DMS79 (cell line): Measurements from ENCODE around the gene NRXN2.

Experiments used
- DNase-seq: peaks from one replicate; lab custom pipeline; 2025; lab: John Stamatoyannopoulos, UW

Gene NRXN2

GRCh38 chr11:64627371-64627770, 95.6 kb downstream of the NRXN2 start:
- no peak for DNase-seq

DNA sequence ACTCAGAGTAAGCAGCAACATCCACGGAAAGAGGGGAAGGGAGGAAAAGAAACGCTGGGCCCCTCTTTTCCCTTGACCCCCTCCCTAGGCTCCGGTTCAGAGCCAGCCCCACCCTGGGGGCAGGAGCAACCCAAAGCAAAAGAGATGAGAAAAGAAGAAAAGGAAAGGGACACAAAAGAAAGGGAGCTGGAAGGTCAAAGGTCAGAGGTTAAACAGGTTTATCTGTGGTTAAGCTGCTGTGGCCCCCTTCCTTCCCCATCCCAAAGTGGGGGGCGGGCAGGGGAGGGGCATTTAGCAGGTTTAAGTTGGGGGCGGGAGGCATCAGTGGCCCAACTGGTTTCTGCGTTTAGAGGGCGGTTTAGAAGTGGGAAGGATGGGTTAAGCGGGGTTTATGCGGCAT, 96.4 kb downstream of the NRXN2 start:
- no peak for DNase-seq

DNA sequence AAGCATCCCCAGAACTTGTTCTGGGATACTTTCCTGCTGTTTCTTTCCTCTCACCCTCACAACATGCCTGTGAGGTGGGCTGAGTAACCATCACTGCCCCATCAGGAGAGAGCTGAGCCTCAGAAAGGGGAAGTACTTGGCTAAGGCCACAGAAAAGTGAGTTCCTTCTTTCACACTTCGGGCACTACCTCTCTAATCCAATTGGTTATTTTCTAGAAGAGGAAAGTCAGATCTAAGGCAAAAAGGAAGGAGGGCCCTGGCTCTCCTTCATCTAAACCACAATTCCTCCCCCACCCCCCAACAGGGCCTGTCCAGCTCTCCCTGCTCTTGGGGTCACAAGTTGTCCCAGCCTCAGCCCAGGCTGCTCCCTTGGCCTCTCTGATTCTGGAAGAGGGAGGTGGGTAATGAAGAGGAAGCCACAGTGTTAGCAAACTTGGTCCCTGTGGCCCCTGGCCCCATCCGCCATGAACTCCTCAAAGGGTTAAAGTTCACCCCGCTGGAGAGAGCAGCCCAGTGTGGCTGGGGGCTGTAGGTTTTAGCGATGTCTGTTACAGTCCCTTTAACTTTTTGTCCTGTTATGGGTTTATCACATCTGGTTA, 98.0 kb downstream of the NRXN2 start:
- DNase-seq, result no peak

DNA sequence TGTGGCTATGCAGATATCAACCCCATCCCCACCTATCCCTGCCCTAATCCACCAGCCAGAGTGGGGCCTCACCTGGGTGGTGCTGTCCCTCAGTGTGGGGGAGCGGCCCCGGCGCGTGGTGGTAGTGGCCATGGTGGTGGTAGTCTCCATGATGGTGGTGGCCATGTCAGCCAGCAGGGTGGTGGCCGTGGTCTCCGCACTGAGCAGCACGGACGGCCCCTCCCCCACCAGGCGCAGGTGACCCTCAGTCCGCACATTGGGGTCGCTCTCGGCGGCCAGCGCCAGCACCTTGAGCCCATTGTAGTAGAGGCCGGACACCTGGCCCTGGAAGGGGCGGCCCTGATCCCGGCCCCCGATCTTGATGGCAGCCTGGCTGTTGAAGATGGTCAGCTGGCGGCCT, 100.3 kb downstream of the NRXN2 start:
- no peak for DNase-seq

DNA sequence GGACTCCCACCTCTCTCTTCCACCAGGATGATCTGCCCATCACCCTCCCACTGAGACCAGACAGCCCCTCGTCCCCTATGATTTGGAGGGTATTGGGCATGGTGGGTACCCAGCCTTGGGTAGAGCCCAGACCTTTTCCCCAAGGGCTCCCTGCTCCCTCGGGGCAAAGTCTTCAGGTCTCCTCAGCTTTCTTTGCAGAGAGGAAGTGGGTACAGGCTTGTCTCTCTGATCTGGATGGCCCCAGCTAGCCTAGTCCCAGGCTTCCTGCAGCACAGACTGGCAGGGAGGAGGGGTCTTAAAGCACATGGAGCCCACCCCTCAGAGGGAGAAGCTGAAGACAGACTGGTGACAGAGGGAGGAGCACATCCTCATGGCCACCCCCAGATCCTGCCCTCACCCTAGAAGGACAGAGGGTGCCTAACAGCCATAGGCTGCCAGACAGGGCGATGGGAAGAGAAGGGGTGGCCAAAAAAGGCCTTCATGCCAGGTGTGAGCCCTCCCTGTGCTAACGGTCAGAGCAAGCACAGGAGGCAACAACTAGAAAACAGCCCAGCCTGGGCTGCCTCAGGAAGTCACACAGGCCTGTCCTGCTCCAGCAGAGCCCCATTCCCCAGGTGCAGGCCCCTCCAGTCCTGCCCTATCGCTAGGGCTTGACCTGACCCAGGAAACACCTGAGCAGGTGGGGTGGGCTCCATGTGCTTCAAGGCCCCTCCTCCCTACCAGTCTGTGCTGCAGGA, 101.5 kb downstream of the NRXN2 start:
- DNase-seq, result no peak

GRCh38 chr11:64620381-64620971, 102.5 kb downstream of the NRXN2 start:
- DNase-seq, result peak; percentile 81

DNA sequence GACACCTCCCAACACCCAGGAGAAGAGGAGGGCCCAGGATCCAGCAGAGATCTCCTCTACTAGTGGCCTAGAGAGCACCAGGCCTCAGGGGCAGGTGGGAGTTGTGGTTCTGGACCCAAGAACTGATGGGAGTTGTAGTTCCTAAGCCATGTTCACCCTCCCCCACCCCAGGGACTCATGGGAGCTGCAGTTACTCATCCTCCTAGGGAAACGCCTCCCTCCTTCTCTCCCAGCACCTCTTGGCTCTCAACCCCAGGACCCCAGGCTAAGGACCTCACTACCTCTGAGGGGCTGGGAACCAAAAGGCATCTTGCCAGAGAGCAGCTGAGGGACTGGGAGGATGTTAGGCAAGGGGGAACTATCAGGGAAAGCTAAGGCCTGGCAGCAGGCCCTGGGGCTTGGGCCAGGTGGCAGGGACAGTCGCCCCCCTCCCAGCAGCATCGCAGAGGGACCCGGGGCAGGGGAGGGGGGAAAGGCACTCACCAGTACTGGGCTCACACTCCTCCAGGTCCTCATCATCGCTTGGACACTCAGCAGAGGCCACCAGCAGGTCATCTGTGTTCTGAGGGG, 103.1 kb downstream of the NRXN2 start:
- DNase-seq, result peak; percentile 81

DNA sequence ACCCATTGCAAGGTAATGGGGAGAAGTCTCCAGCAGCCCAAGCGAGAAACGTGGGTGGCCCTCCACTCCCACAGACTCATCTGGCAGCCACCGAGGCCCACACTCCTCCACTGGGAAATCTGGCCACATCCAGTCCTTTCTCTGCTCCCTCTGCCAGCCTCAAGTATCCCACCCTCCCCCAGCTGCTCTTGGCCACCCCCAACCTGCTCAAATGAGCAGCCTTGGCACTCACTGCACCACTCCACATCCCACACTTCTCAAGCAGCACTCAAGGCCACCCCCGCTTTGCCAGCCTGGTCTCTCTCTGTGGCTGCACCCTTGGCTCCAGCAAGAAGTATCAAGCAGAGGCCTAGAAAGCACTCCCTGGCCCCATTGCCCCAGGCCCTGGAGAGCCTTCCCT, 103.8 kb downstream of the NRXN2 start:
- peak; percentile 81 for DNase-seq

GRCh38 chr11:64616817-64617216, 106.2 kb downstream of the NRXN2 start:
- no peak for DNase-seq

GRCh38 chr11:64614917-64615316, 108.1 kb downstream of the NRXN2 start:
- no peak for DNase-seq

GRCh38 chr11:64613648-64614047, 109.3 kb downstream of the NRXN2 start:
- no peak for DNase-seq

DNA sequence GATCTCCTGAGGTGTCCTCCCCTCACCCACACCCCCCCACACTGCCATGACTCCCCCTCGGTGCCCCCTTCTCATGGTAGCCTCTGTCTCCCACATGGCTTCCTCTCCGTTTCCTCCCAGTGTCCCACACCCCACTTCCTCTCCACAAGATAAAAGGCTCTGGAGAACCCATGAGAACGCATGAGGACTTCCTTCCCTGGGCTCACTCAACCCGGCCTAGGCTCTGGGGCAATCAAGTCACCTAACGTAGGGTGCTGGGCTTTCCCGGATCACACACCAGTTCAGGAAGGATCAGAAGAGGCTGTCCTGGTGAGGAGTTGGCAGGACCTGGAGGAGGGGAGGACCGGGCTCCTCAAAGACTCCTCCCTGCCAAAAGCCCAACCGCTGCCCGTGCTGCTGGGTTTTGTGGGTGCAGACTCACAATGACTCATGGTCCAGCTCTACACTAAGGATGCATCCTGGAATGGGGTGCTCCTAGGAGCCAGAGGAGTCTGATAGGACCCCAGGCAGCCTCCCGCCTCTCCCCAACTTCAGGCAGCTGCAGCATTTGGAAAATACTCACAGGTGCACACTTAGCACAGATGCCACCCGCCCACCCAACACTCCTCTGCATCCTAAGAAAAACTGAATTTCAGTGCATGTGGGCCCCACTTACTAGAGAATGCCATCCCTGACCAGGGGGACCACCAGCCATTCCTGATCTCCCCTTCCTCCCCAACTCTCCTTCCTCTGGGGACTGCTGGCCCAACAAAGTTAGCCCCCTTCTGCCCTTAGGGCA, 110.9 kb downstream of the NRXN2 start:
- DNase-seq, result no peak

DNA sequence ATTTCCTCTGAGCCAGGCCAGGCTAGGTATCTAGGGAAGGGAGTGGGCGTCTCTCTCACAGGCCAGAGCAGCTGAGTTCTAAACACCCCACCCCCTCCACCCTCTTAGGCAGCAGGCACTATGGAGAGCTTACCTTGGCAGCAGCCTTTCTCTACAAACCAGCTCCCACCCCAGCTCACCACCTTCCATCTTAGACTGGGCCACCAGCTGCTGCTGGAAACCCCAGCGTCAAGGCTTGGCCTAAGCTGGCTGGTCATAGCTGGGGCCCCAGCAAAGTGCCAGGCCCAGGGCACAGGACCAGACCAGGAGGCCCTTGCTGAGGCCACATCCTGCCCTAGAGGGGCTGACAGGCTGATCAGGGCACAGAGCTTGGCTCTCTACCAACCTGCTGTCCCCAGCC, 111.8 kb downstream of the NRXN2 start:
- no peak for DNase-seq

- DNase-seq, result no peak
Observed at GRCh38 chr11:64610596-64610995, 112.4 kb downstream of the NRXN2 start.

DNA sequence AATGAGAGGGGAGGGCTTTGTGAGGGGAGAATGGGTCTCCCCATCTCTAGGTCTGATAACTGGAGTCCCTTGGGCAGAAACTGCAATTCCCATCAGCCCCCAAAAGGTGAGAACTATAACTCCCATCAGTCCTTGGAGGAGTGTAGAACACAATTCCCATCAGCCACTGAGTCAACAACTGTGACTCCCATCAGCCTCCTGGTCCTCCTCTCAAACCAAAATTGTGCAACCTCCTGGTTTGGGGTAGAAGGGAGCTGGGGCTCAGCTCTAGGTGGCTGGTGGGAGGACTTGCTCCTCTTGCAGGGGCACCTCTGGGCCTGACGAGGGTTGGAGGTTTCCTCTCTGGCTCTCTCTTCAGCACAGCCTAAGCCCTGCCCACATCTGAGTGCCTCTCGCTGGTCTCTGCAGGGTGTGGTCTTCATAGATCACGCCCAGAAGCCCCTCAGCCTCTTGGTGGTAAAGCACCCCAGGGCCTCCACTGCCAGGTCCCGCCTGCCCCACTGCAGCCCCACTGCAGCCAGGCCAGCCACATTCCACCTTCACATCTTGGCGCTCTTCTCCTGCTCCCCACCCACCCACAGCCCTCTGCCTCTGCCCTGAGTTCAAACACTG, 113.5 kb downstream of the NRXN2 start:
- DNase-seq, result no peak

GRCh38 chr11:64608636-64609035, 114.4 kb downstream of the NRXN2 start:
- DNase-seq, result no peak

GRCh38 chr11:64608046-64608445, 115.0 kb downstream of the NRXN2 start:
- DNase-seq, result no peak

- no peak for DNase-seq
Observed at GRCh38 chr11:64607381-64607985, 115.5 kb downstream of the NRXN2 start.

DNA sequence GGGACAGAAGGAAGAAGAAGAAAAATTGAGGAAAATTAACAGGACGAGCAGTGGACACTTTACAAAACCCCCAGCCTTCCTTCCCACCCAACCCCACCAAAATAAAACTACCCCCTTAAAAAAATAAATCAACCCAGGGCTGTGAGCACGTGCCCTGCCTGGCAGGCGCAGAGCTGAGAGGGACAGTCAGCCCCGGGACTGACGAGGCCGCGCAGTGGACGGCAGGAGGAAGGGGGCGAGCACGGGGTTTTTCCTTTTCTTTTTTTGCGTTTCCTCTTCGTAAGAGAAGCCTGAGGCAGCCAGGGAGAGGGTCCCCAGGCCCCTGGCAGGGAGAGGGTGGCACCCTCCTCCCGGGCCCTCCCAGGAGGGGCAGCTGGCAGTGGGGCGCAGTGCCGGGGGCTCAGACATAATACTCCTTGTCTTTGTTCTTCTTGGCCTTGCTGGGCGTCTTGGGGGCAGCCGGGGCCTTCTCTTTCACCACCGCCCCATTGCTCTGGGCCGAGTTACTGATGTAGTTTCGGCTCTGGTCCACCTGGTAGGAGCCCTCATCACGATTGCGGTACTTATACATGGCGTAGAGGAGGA, 116.1 kb downstream of the NRXN2 start:
- no peak for DNase-seq

GRCh38 chr11:64605656-64606585, 117.1 kb downstream of the NRXN2 start:
- DNase-seq, result no peak
